Measurements from ENCODE around the gene MSANTD7. TPM values are rescaled to one million over a fixed set of nuclear protein-coding genes. Genes with fewer than 3 reads are reported as not detected.

Gene MSANTD7
- total RNA-seq, 1 donor from 2014 or later, result 11.8 TPM

DNA sequence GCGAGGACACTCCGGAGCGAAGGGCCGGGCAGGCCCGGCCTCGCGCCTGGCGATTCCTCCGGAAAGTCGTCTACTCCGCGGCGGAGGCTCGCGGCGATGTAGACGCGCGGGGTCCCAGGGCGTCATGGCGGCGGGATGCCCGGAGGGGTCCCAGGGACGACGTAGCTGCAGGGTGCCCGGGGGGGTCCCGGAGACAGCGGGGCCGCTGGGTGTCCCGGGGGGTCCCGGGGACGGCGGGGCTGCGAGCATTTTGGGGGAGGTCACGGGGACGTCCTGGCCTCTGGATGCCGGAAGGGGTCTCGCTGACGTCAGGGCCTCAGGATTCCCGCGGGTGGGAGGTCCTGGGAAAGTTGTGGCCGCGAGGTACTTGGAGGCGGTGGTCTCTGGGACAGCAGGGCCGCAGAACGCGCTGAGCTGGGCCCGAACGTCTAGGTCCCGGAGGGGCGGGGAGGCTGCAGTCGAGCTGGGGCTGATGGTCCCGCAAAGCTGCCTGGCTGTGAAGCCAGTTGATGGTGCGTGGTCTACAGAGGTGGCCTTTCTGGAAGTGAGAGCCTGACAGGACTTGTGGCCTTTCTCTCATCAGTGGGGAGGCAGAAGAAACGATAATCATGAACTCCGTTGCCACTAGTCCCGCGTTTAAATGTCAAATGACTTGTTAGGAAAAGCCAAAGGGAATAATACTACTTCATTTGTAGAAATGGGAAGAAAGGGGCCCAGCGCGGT, 637 bp downstream of the MSANTD7 start:
- no peak for DNase-seq (ENCODE audit: extremely low spot score in 2 of 2)
- Histone ChIP-seq H3K27me3 (no peaks in the 10 kb centered on the region), H3K4me3 (peak overlapping the region; percentile 80 to 88), H3K9me3 (no peaks in the 10 kb centered on the region), H3K27ac (peak overlapping the region; percentile 97), H3K4me1 (peaks cover 29% of the 10 kb centered on the region), H3K36me3 (peaks cover 0 to 22% of the 10 kb centered on the region in 2 donors)
- intact Hi-C loops (cut with DNase I), result loop anchor here (10.0 kb wide), 2 partner anchors 234 to 334 kb away; no protein-coding TSS in a partner anchor
- no peak for TF ChIP-seq POLR2A (IDR thresholded peaks at IDR 0.05)
- TF ChIP-seq POLR2AphosphoS5 (IDR thresholded peaks at IDR 0.05; ENCODE audit: insufficient read depth in 1 of 2, low read depth in 1 of 2), result no peak
- no peak for TF ChIP-seq CTCF (IDR thresholded peaks at IDR 0.05)

DNA sequence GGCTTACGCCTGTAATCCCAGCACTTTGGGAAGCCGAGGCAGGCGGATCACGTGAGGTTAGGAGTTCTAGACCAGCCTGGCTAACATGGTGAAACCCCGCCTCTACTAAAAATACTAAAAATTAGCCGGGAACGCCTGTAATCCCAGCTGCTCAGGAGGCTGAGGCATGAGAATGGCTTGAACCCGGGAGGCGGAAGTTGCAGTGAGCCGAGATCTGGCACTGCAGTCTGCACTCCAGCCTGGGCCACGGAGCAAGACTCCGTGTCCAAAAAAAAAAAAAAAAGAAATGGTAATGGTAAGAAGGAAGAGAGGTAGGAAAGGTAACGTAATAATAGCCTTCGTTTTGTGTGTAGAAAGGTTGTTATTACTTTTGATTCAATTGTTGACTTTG, 1.2 kb downstream of the MSANTD7 start:
- DNase-seq (ENCODE audit: extremely low spot score in 2 of 2), result no peak
- H3K27ac ChIP-seq, result peak overlapping the region; percentile 97
- intact Hi-C loops (cut with DNase I), result loop anchor here (10.0 kb wide), 2 partner anchors 234 to 334 kb away; no protein-coding TSS in a partner anchor

DNA sequence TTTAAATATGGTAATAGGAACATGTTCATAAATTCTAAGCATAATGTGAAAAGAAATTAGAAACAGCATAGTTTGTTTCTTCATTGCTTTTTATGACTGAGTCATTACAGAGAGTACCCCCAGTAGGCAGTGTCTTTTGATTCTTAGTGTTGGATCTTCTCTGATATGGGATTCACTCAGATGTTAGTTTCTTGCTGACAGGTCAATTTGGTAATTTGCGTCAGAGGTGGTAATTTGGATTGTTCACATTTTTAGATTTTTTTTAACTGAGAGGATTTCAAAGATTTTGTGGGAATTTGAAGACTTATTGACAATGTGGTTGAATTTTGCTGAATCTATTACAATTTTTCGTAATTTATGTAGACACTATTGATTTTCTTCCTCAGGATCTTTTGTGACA, 2.1 kb downstream of the MSANTD7 start:
- no peak for TF ChIP-seq POLR2AphosphoS5 (IDR thresholded peaks at IDR 0.05; ENCODE audit: insufficient read depth in 1 of 2, low read depth in 1 of 2)
- no peak for TF ChIP-seq POLR2A (IDR thresholded peaks at IDR 0.05)
- no peak for TF ChIP-seq CTCF (IDR thresholded peaks at IDR 0.05)
- peaks cover 0 to 24% of the 10 kb centered on the region in 2 donors for H3K36me3 ChIP-seq
- intact Hi-C loops (cut with DNase I), result no loop called here

More for the DNA sequence above, 1.2 kb downstream of the MSANTD7 start:
- H3K27me3 ChIP-seq, result no peaks in the 10 kb centered on the region
- TF ChIP-seq CTCF (IDR thresholded peaks at IDR 0.05) (no peak), POLR2AphosphoS5 (IDR thresholded peaks at IDR 0.05; ENCODE audit: insufficient read depth in 1 of 2, low read depth in 1 of 2) (no peak), POLR2A (IDR thresholded peaks at IDR 0.05) (no peak)
- peaks cover 0 to 24% of the 10 kb centered on the region in 2 donors for H3K36me3 ChIP-seq
- no peaks in the 10 kb centered on the region for H3K9me3 ChIP-seq
- H3K4me3 ChIP-seq, result peak overlapping the region; percentile 80 to 88
- H3K4me1 ChIP-seq, result peaks cover 29% of the 10 kb centered on the region

DNA sequence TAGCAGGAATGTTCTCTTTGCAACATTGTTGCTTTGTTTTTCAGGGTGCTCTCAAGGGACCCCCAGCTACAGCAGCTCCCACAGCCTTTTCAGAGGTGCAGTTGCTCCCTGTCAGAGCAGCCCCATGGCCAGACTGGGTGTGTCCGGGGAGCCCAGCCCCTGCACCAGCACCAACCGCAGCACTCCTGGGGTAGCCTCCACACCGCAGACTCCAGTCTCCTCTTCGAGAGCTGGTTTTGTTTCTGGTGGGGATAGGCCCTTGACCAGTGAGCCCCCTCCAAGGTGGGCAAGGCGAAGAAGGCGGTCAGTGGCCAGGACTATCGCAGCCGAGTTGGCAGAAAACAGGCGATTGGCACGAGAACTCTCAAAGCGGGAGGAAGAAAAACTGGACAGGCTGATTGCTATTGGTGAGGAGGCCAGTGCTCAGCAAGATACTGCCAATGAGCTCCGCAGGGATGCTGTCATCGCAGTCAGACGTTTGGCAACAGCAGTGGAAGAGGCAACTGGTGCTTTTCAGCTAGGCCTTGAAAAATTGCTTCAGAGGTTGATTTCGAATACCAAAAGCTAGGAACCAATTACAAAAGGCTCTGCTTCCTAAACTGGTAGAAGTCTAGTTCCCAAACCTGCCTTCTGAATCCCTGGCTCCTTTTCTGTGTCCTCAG, 5.4 kb downstream of the MSANTD7 start:
- no peak overlapping the region for H3K4me3 ChIP-seq
- no peaks in the 10 kb centered on the region for H3K9me3 ChIP-seq
- H3K4me1 ChIP-seq, result peaks cover 15% of the 10 kb centered on the region
- H3K27me3 ChIP-seq, result no peaks in the 10 kb centered on the region
- intact Hi-C loops (cut with DNase I), result no loop called here
- H3K36me3 ChIP-seq, result peaks cover 0 to 24% of the 10 kb centered on the region in 2 donors
- no peak overlapping the region for H3K27ac ChIP-seq
- no peak for TF ChIP-seq CTCF (IDR thresholded peaks at IDR 0.05)
- no peak for TF ChIP-seq POLR2A (IDR thresholded peaks at IDR 0.05)
- no peak for TF ChIP-seq POLR2AphosphoS5 (IDR thresholded peaks at IDR 0.05; ENCODE audit: insufficient read depth in 1 of 2, low read depth in 1 of 2)
- no peak for DNase-seq (ENCODE audit: extremely low spot score in 2 of 2)

More for the DNA sequence above, 2.1 kb downstream of the MSANTD7 start:
- Histone ChIP-seq H3K4me3 (no peak overlapping the region), H3K4me1 (peaks cover 29% of the 10 kb centered on the region), H3K27me3 (no peaks in the 10 kb centered on the region), H3K9me3 (no peaks in the 10 kb centered on the region), H3K27ac (no peak overlapping the region)
- DNase-seq (ENCODE audit: extremely low spot score in 2 of 2), result no peak
